Endothelial cell of umbilical vein (primary cell): ENCODE results near the gene CCR4. TPM values are rescaled to one million over a fixed set of nuclear protein-coding genes. Genes with fewer than 3 reads are reported as not detected.
"Not testable (repeated sequence)": the region's sequence is repeated elsewhere in the genome, so short reads cannot be mapped to it uniquely, and the experiment has no call there.

Source experiments
- Bru-seq: library from RNA; stranded (reverse); fragments of 400-500 nt; gene quantifications from one replicate; lab custom pipeline; 2021; lab: Mats Ljungman, UMichigan
- BruChase-seq, 2 experiments: library from RNA; stranded (reverse); fragments of 400-500 nt; gene quantifications; one replicate each; lab custom pipeline; 2021; lab: Mats Ljungman, UMichigan
- BruUV-seq: library from RNA; stranded (reverse); fragments of 400-500 nt; replicated peaks from 2 replicates; lab custom pipeline; 2021; lab: Mats Ljungman, UMichigan
- CTCF ChIA-PET: fragments of 300-600, 350-600 bp; sonication (Branson Sonifier 250); formaldehyde crosslinking; loops from one replicate; lab custom pipeline; 2021; ENCODE audit warnings: antibody characterized with exemption, inconsistent platforms; lab: Charles Lee
- POLR2A ChIA-PET: fragments of 300-600, 350-600 bp; sonication (Branson Sonifier 250); formaldehyde crosslinking; loops from one replicate; lab custom pipeline; 2021; ENCODE audit warnings: antibody characterized with exemption, inconsistent platforms; lab: Charles Lee
- DNase-seq: peaks from one replicate; pipeline ENCODE4 v3.0.0-alpha.2; 2011; ENCODE audit warnings: low read depth, low spot score
- FAIRE-seq: peaks from 2 replicates; lab custom pipeline; 2011; peaks lifted over from hg19 to GRCh38; lab: Jason Lieb, UNC
- H2AFZ ChIP-seq: 2 replicates; pipeline ENCODE4 v1.6.0; 2012; ENCODE audit warnings: low read depth, low read length, control low read depth, inconsistent platforms
- H3K27ac ChIP-seq: 2 replicates; pipeline ENCODE4 v1.5.1; 2011; ENCODE audit warnings: low read depth, mild to moderate bottlenecking, control low read depth, low read length, moderate library complexity; ENCODE audit not compliant: insufficient read depth
- H3K27me3 ChIP-seq, 2 experiments: 2 replicates each; pipeline versions ENCODE4 v1.6.0 to v1.6.1; 2011; ENCODE audit warnings: low read length in 2 of 2, mixed read lengths in 1 of 2; ENCODE audit not compliant: control insufficient read depth in 2 of 2, insufficient read depth in 2 of 2
- H3K36me3 ChIP-seq, 2 experiments: 2 replicates in 1 of 2; 3 replicates in 1 of 2; pipeline ENCODE4 v1.5.1; 2011; ENCODE audit warnings: low read length in 2 of 2, mild to moderate bottlenecking in 1 of 2, moderate library complexity in 1 of 2; ENCODE audit not compliant: control insufficient read depth in 2 of 2, insufficient read depth in 2 of 2; ENCODE audit errors: extremely low read depth in 1 of 2
- H3K4me1 ChIP-seq: 3 replicates; pipeline ENCODE4 v1.5.1; 2011; ENCODE audit warnings: mild to moderate bottlenecking, low read length; ENCODE audit not compliant: control insufficient read depth, insufficient read depth; ENCODE audit errors: extremely low read depth
- H3K4me2 ChIP-seq: 2 replicates; pipeline ENCODE4 v1.6.1; 2011; ENCODE audit warnings: low read length, control low read depth, mixed read lengths; ENCODE audit not compliant: insufficient read depth
- H3K4me3 ChIP-seq, 3 experiments: fragments of 200-600 bp in 1 of 3; sonication (generic), shearing (Covaris generic) in 1 of 3; replicated peaks in 1 of 3; 2 replicates each; pipeline ENCODE4 v1.5.1; 2011 to 2016; ENCODE audit warnings: control low read depth in 3 of 3, low read length in 3 of 3, mild to moderate bottlenecking in 2 of 3, inconsistent platforms in 1 of 3, low read depth in 1 of 3, moderate library complexity in 1 of 3; ENCODE audit not compliant: insufficient read depth in 1 of 3
- H3K79me2 ChIP-seq: 2 replicates; pipeline ENCODE4 v1.6.0; 2012; ENCODE audit warnings: low read length, inconsistent platforms; ENCODE audit not compliant: control insufficient read depth, insufficient read depth
- H3K9ac ChIP-seq: replicated peaks from 2 replicates; pipeline ENCODE3; 2011; ENCODE audit warnings: low read length, control low read depth; ENCODE audit not compliant: insufficient read depth; ENCODE audit errors: extremely low read depth
- H3K9me1 ChIP-seq: replicated peaks from 3 replicates; pipeline ENCODE4 v1.6.0; 2011; ENCODE audit warnings: mild to moderate bottlenecking, low read length; ENCODE audit not compliant: control insufficient read depth, insufficient read depth; ENCODE audit errors: extremely low read depth
- H3K9me3 ChIP-seq: replicated peaks from 2 replicates; pipeline ENCODE4 v1.5.1; 2012; ENCODE audit warnings: low read length, inconsistent platforms; ENCODE audit not compliant: control insufficient read depth, insufficient read depth
- H4K20me1 ChIP-seq: replicated peaks from 2 replicates; pipeline ENCODE3; 2011; ENCODE audit warnings: mild to moderate bottlenecking, low read length; ENCODE audit not compliant: control insufficient read depth, insufficient read depth; ENCODE audit errors: extremely low read depth
- EZH2 ChIP-seq: IDR thresholded peaks from 2 replicates; pipeline ENCODE4 v1.6.1; 2012; ENCODE audit warnings: borderline replicate concordance, low read depth, mild to moderate bottlenecking, moderate library complexity, low read length, inconsistent platforms; ENCODE audit not compliant: severe bottlenecking
- FOS ChIP-seq: IDR thresholded peaks from 2 replicates; pipeline ENCODE4 v1.6.1; 2011; ENCODE audit warnings: mild to moderate bottlenecking, low read length, moderate library complexity, borderline replicate concordance; ENCODE audit not compliant: insufficient read depth
- GATA2 ChIP-seq: IDR thresholded peaks from 2 replicates; pipeline ENCODE4 v1.7.0; 2011; ENCODE audit warnings: low read depth, mild to moderate bottlenecking, moderate library complexity, mixed read lengths, low read length; ENCODE audit not compliant: insufficient read length, insufficient read depth
- JUN ChIP-seq: IDR thresholded peaks from 2 replicates; pipeline ENCODE4 v1.6.1; 2011; ENCODE audit warnings: borderline replicate concordance, low read depth; ENCODE audit not compliant: insufficient read length, insufficient read depth
- MYC ChIP-seq: IDR thresholded peaks from one replicate; pipeline ENCODE4 v1.6.1; 2011; ENCODE audit warnings: mild to moderate bottlenecking, low read depth, low read length
- dilution Hi-C: fragments of 300-500 bp; cut with MboI; formaldehyde crosslinking; loops from one replicate; pipeline ENCODE4 v1.15.0; 2019; ENCODE audit warnings: low sequenced_read_pairs; ENCODE audit not compliant: extremely low pct_ligation_motif_present
- intact Hi-C: fragments of 100-400 bp; cut with micrococcal nuclease; formaldehyde crosslinking; loops from one replicate; pipeline ENCODE4 v1.10.0; 2022
- long read RNA-seq: library from polyadenylated mRNA; stranded (forward); transcript quantifications from one replicate; pipeline ENCODE4 v2.0.0, GENCODE V29; 2021
- polyA minus RNA-seq, 3 experiments: library from RNA; depleted of rRNA, polyadenylated mRNA; stranded (reverse); fragments of >200 nt; gene quantifications; 1 replicate in 1 of 3; 2 replicates in 2 of 3; pipeline ENCODE4 v1.2.3, GENCODE V29; 2011
- polyA plus RNA-seq, 4 experiments: library from polyadenylated mRNA; depleted of rRNA in 3 of 4; stranded (reverse) in 3 of 4; unstranded in 1 of 4; fragments of >200 nt; gene quantifications; 2 replicates each; pipeline versions ENCODE4 v1.2.1 to v1.2.3, GENCODE V29; 2011 to 2012; ENCODE audit warnings: missing spikeins in 1 of 4
- total RNA-seq: library from RNA; stranded (reverse); gene quantifications from 2 replicates; pipeline ENCODE4 v1.2.3, GENCODE V29; 2021

CCR4 gene
- total RNA-seq (not detected in 2 replicates), polyA plus RNA-seq (not detected in 2 replicates), polyA minus RNA-seq (not detected in 2 replicates), Bru-seq, nascent RNA (not detected), BruChase-seq, experiment 1, labeled RNA remaining after a 6-hour chase (not detected), BruChase-seq, experiment 2, labeled RNA remaining after a 2-hour chase (not detected)
- not detected in 2 replicates for polyA plus RNA-seq (2011; cell fraction: cytosol; rRNA removed)
- not detected in 2 replicates for polyA plus RNA-seq (2011; cell fraction: nucleus; rRNA removed)
- polyA plus RNA-seq (2012), result 0.18 and 0.21 TPM in 2 replicates
- not detected for polyA minus RNA-seq (2011; cell fraction: cytosol; rRNA and poly(A)+ RNA removed)
- polyA minus RNA-seq (2011; cell fraction: nucleus; rRNA and poly(A)+ RNA removed), result not detected in 2 replicates
- long read RNA-seq, result 0 reads

DNA sequence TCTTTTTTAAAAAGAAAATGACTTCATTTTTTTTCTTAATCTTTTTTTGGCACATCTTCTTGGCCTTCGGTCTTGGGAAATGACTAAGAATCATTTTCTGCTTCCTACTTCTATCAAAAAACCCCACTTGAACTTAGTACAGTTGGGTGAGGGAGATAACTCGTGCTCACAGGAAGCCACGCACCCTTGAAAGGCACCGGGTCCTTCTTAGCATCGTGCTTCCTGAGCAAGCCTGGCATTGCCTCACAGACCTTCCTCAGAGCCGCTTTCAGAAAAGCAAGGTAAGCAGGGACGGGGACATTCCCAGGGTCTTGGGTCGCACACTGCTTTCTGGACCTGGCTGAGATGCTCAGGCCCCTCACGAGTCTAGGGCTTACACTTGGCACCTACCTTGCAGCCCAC, at the start of gene CCR4:
Gene CCR4 (plus strand): TSS at position 235 of the 402 bp plus-strand sequence. CDS start 1,779 bp downstream, outside the sequence.
- peak; percentile 67 for FAIRE-seq
- Histone ChIP-seq H3K27me3 (no peaks in the 10 kb centered on the region), H3K36me3 (no peaks in the 10 kb centered on the region), H3K9me3 (no peaks in the 10 kb centered on the region), H2AFZ (no peak within 1 kb of the TSS), H3K79me2 (no peaks in the 10 kb centered on the region), H3K4me2 (no peak within 1 kb of the TSS), H3K4me3 (no peak within 1 kb of the TSS), H4K20me1 (no peaks in the 10 kb centered on the region), H3K9me1 (no peaks in the 10 kb centered on the region), H3K27ac (no peak within 1 kb of the TSS), H3K9ac (no peak within 1 kb of the TSS), H3K4me1 (peaks cover 5% of the 10 kb centered on the region)
- dilution Hi-C loops, result no loop called here
- POLR2A ChIA-PET, result no interaction called here
- BruUV-seq, result no TSS peak
- intact Hi-C loops, result no loop called here
- CTCF ChIA-PET, result interaction anchor here (1.5 to 5.8 kb wide), 3 partner anchors 53 to 836 kb away, joined by 3 to 91 read pairs (median 6); no protein-coding TSS in a partner anchor
- peak; percentile 47 for DNase-seq
- TF ChIP-seq GATA2 (peak; percentile 82), FOS (peak; percentile 66), EZH2 (no peak), MYC (no peak), JUN (no peak)

GRCh38 chr3:32902887-32903371, 48.5 kb upstream of the CCR4 start:
- intact Hi-C loops, result not testable (repeated sequence)

More at GRCh38 chr3:32902887-32903371, 48.5 kb upstream of the CCR4 start:
- H4K20me1 ChIP-seq, H3K4me1 ChIP-seq, H3K9ac ChIP-seq, POLR2A ChIA-PET, H3K79me2 ChIP-seq, H3K36me3 ChIP-seq, H3K9me3 ChIP-seq, H3K27ac ChIP-seq, dilution Hi-C loops, H3K9me1 ChIP-seq, H3K4me2 ChIP-seq, DNase-seq, BruUV-seq, H3K4me3 ChIP-seq, FAIRE-seq, H2AFZ ChIP-seq: not testable (repeated sequence)
- peaks cover 3 to 12% of the 10 kb centered on the region in 2 experiments for H3K27me3 ChIP-seq
- CTCF ChIA-PET, result interaction anchor here (0.5 to 2.1 kb wide), 4 partner anchors 28 to 873 kb away, joined by 3 to 8 read pairs (median 3); no protein-coding TSS in a partner anchor
